Mesothelial cell of epicardium (in vitro differentiated cells): ENCODE measurements around the gene FRMD4A. TPM values are rescaled to one million over a fixed set of nuclear protein-coding genes. Genes with fewer than 3 reads are reported as not detected.
A peak's percentile ranks its signal among the peaks of the same experiment; 100 is the strongest.
"Not testable (repeated sequence)": the region's sequence is repeated elsewhere in the genome, so short reads cannot be mapped to it uniquely, and the experiment has no call there.

Experiments used
- DNase-seq, 2 experiments: peaks; one replicate each; pipeline ENCODE4 v3.0.0; 2021; ENCODE audit warnings: low spot score in 2 of 2; ENCODE audit not compliant: unreplicated experiment in 2 of 2
- H3K27ac Mint-ChIP-seq: 2 replicates; pipeline ENCODE4 v1.8.0; 2021; ENCODE audit warnings: mixed read lengths
- H3K27me3 Mint-ChIP-seq: 2 replicates; pipeline ENCODE4 v1.8.0; 2021; ENCODE audit warnings: low read depth, mixed read lengths
- H3K36me3 Mint-ChIP-seq: 2 replicates; pipeline ENCODE4 v1.8.0; 2021; ENCODE audit warnings: mixed read lengths
- H3K4me1 Mint-ChIP-seq: 2 replicates; pipeline ENCODE4 v1.8.0; 2021; ENCODE audit warnings: mixed read lengths
- H3K4me3 Mint-ChIP-seq: 2 replicates; pipeline ENCODE4 v1.8.0; 2021; ENCODE audit warnings: mild to moderate bottlenecking, moderate library complexity, mixed read lengths
- H3K9me3 Mint-ChIP-seq: 2 replicates; pipeline ENCODE4 v1.8.0; 2021; ENCODE audit warnings: mixed read lengths
- CTCF ChIP-seq: fragments of 200-600 bp; sonication (generic); IDR thresholded peaks from one replicate; pipeline ENCODE4 v1.5.0; 2021; ENCODE audit warnings: antibody characterized with exemption; ENCODE audit not compliant: unreplicated experiment
- total RNA-seq: library from RNA; stranded (reverse); gene quantifications from 3 replicates; pipeline ENCODE4 v1.2.1, GENCODE V29; 2021

Gene FRMD4A
- total RNA-seq, 1 donor from 2014 or later, result 45.0 TPM

DNA sequence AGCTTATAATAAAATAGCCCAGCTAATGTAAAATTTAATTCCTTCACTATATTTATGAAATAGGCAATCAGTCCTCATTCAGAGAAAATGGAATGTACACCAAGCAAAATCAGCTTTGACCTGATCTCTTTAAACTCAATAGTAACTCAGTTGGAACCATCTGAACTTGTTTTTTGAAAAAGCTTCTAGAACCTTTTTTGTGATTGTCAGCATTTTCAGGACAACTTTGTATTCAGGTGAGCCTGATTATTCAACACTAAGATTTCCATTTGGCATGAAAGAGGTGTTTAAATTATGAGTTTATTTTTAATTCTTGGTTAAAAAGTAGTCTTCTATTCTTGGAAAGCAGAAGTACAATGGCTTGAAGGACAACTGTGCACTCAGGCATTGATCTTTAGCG is 89.5 kb downstream of the FRMD4A start:
- H3K9me3 Mint-ChIP-seq, result no peaks in the 10 kb centered on the region
- H3K27me3 Mint-ChIP-seq, result peaks cover 36% of the 10 kb centered on the region
- H3K36me3 Mint-ChIP-seq, result no peaks in the 10 kb centered on the region
- no peak for TF ChIP-seq CTCF
- no peaks in the 10 kb centered on the region for H3K4me1 Mint-ChIP-seq
- H3K4me3 Mint-ChIP-seq, result no peak overlapping the region
- no peak for DNase-seq
- H3K27ac Mint-ChIP-seq, result no peak overlapping the region

- TF ChIP-seq CTCF, result peak; percentile 13
- Mint-ChIP-seq H3K36me3 (no peaks in the 10 kb centered on the region), H3K4me1 (no peaks in the 10 kb centered on the region), H3K4me3 (no peak overlapping the region), H3K27ac (no peak overlapping the region), H3K27me3 (peaks cover 38% of the 10 kb centered on the region), H3K9me3 (no peaks in the 10 kb centered on the region)
- DNase-seq, result no peak
Observed at GRCh38 chr10:14240253-14241189, 90.2 kb downstream of the FRMD4A start.

- peaks cover 41% of the 10 kb centered on the region for H3K27me3 Mint-ChIP-seq
- DNase-seq, H3K27ac Mint-ChIP-seq, H3K4me3 Mint-ChIP-seq, H3K9me3 Mint-ChIP-seq, H3K36me3 Mint-ChIP-seq, H3K4me1 Mint-ChIP-seq: not testable (repeated sequence)
Observed at GRCh38 chr10:14238659-14239058, 92.1 kb downstream of the FRMD4A start.

GRCh38 chr10:14236341-14236740 is 94.4 kb downstream of the FRMD4A start:
- H3K4me1 Mint-ChIP-seq, result no peaks in the 10 kb centered on the region
- H3K36me3 Mint-ChIP-seq, result no peaks in the 10 kb centered on the region
- peaks cover 10% of the 10 kb centered on the region for H3K9me3 Mint-ChIP-seq
- DNase-seq, result no peak
- no peak overlapping the region for H3K27ac Mint-ChIP-seq
- peaks cover 41% of the 10 kb centered on the region for H3K27me3 Mint-ChIP-seq
- no peak for TF ChIP-seq CTCF
- H3K4me3 Mint-ChIP-seq, result no peak overlapping the region

GRCh38 chr10:14235566-14236195 is 95.0 kb downstream of the FRMD4A start:
- no peaks in the 10 kb centered on the region for H3K36me3 Mint-ChIP-seq
- TF ChIP-seq CTCF, result no peak
- peaks cover 40% of the 10 kb centered on the region for H3K27me3 Mint-ChIP-seq
- H3K27ac Mint-ChIP-seq, result no peak overlapping the region
- H3K9me3 Mint-ChIP-seq, result peaks cover 10% of the 10 kb centered on the region
- no peak for DNase-seq
- H3K4me3 Mint-ChIP-seq, result no peak overlapping the region
- H3K4me1 Mint-ChIP-seq, result no peaks in the 10 kb centered on the region

DNA sequence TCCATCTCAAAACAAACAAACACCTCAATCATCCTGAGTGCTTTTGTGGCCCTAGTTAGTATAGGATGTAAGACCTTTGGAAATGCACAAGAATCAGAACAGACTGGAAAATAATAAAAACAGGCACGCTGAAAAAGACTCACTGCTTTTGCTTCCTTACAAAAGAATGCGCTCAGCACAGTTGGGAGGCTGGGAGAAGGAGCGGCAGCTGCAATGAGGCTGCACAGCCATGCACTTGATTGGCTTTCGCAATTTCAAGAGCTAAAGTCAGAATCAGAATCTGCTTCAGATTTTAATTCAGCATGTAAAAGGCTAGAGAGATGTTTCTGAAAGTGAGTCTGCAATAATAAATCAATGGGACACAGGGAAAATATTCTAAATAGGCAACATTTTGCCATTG is 97.2 kb downstream of the FRMD4A start:
- no peaks in the 10 kb centered on the region for H3K36me3 Mint-ChIP-seq
- no peak overlapping the region for H3K27ac Mint-ChIP-seq
- H3K4me3 Mint-ChIP-seq, result no peak overlapping the region
- peaks cover 31% of the 10 kb centered on the region for H3K27me3 Mint-ChIP-seq
- DNase-seq, result no peak
- no peak for TF ChIP-seq CTCF
- peaks cover 10% of the 10 kb centered on the region for H3K9me3 Mint-ChIP-seq
- no peaks in the 10 kb centered on the region for H3K4me1 Mint-ChIP-seq

DNA sequence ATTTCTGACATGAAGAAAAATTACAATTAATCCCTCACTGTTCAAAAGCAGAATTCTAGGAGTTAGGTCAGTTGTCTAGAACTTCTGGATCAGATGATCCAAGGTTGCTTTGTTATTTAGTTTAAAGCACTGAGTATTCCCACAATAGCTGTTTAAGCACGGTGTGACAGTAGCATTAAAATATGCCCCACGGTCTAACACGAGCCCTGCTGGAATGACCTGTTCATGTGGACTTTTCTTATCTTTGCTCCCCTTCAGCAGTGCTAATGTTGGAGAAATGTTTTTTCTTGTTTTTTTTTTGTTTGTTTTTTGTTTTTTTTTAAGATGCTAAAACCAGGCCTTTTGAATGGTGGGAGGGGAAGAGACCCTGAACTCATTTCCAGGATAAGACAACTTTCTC is 101.9 kb downstream of the FRMD4A start:
- H3K36me3 Mint-ChIP-seq, result not testable (repeated sequence)

More for the DNA sequence above, 101.9 kb downstream of the FRMD4A start:
- not testable (repeated sequence) for H3K4me1 Mint-ChIP-seq, DNase-seq, H3K4me3 Mint-ChIP-seq, H3K27ac Mint-ChIP-seq
- peaks cover 10% of the 10 kb centered on the region for H3K9me3 Mint-ChIP-seq
- H3K27me3 Mint-ChIP-seq, result peaks cover 27% of the 10 kb centered on the region
